HEK293 (cell line): ENCODE results near the gene DDIAS.

Experiments
- CTCF ChIP-seq: fragments of 450-650 bp; formaldehyde crosslinking; IDR thresholded peaks from 2 replicates; pipeline ENCODE4 v1.5.1; 2016; ENCODE audit warnings: missing biosample characterization, missing genetic modification characterization
- SP2 ChIP-seq: fragments of 450-650 bp; formaldehyde crosslinking; IDR thresholded peaks from 2 replicates; pipeline ENCODE4 v1.5.1; 2016; ENCODE audit warnings: missing biosample characterization, missing genetic modification characterization
- TCF7L2 ChIP-seq: IDR thresholded peaks from 2 replicates; pipeline ENCODE4 v1.6.1; 2011; ENCODE audit warnings: low read depth, mild to moderate bottlenecking, inconsistent platforms, low read length, moderate library complexity, borderline replicate concordance
- YY1 ChIP-seq: fragments of 450-650 bp; formaldehyde crosslinking; IDR thresholded peaks from 2 replicates; pipeline ENCODE4 v1.5.1; 2018; ENCODE audit warnings: missing biosample characterization, missing genetic modification characterization
- ZBTB8A ChIP-seq: fragments of 450-650 bp; formaldehyde crosslinking; IDR thresholded peaks from 2 replicates; pipeline ENCODE4 v1.5.1; 2016; ENCODE audit warnings: missing biosample characterization, missing genetic modification characterization
- ZNF274 ChIP-seq, 2 experiments: fragments of 200-500 bp in 1 of 2; fragments of 450-650 bp in 1 of 2; sonication (Bioruptor generic) in 1 of 2; formaldehyde crosslinking in 1 of 2; IDR thresholded peaks; 2 replicates each; pipeline versions ENCODE4 v1.5.1 to v1.6.1; 2014 to 2016; ENCODE audit warnings: borderline replicate concordance in 1 of 2, inconsistent platforms in 1 of 2, low read length in 1 of 2, missing biosample characterization in 1 of 2, missing genetic modification characterization in 1 of 2
- ZNF311 ChIP-seq: fragments of 450-650 bp; formaldehyde crosslinking; IDR thresholded peaks from 2 replicates; pipeline ENCODE4 v1.5.1; 2017; ENCODE audit warnings: missing biosample characterization, missing genetic modification characterization, borderline replicate concordance
- ZNF558 ChIP-seq: fragments of 450-650 bp; formaldehyde crosslinking; IDR thresholded peaks from 2 replicates; pipeline ENCODE4 v1.5.1; 2016; ENCODE audit warnings: missing biosample characterization, missing genetic modification characterization
- TF ChIP-seq, protein P1 (sequence below): fragments of 450-650 bp; formaldehyde crosslinking; optimal IDR thresholded peaks from 2 replicates; pipeline ENCODE3; 2016; ENCODE audit warnings: missing biosample characterization, mild to moderate bottlenecking, missing genetic modification characterization
- TF ChIP-seq, protein P2 (sequence below): fragments of 450-650 bp; formaldehyde crosslinking; IDR thresholded peaks from 2 replicates; pipeline ENCODE4 v1.5.1; 2016; ENCODE audit warnings: missing biosample characterization, missing genetic modification characterization
- TF ChIP-seq, protein P3 (sequence below): fragments of 450-650 bp; formaldehyde crosslinking; IDR thresholded peaks from 2 replicates; pipeline ENCODE4 v1.5.1; 2016; ENCODE audit warnings: missing biosample characterization, missing genetic modification characterization

DNA sequence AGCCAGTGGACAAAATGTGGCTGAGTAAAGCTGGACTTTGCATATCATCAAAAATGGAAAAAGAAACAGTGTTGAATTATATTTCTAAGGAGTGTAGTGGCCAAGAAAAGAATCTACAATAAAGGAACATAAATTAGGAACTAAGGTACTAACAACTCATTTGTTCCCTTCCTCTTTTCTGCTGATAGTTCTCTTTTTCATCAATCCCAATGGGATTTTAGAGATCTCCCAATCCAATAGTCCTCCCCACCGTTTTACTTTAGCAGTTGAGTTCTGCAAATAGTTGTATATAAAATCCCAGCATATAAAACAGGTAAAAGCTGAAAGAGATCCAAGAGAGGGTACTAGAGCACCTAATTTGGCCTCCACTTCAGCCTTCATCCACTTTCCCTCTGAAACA, 3.3 kb upstream of the DDIAS start:
- TF ChIP-seq ZNF558: no peak
- no peak for TF ChIP-seq TCF7L2
- TF ChIP-seq, protein P1, sequence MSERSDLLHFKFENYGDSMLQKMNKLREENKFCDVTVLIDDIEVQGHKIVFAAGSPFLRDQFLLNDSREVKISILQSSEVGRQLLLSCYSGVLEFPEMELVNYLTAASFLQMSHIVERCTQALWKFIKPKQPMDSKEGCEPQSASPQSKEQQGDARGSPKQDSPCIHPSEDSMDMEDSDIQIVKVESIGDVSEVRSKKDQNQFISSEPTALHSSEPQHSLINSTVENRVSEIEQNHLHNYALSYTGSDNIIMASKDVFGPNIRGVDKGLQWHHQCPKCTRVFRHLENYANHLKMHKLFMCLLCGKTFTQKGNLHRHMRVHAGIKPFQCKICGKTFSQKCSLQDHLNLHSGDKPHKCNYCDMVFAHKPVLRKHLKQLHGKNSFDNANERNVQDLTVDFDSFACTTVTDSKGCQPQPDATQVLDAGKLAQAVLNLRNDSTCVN (tag by site-specific recombination): no peak
- TF ChIP-seq CTCF: no peak
- TF ChIP-seq ZBTB8A (tag by site-specific recombination): no peak
- TF ChIP-seq, protein P2, sequence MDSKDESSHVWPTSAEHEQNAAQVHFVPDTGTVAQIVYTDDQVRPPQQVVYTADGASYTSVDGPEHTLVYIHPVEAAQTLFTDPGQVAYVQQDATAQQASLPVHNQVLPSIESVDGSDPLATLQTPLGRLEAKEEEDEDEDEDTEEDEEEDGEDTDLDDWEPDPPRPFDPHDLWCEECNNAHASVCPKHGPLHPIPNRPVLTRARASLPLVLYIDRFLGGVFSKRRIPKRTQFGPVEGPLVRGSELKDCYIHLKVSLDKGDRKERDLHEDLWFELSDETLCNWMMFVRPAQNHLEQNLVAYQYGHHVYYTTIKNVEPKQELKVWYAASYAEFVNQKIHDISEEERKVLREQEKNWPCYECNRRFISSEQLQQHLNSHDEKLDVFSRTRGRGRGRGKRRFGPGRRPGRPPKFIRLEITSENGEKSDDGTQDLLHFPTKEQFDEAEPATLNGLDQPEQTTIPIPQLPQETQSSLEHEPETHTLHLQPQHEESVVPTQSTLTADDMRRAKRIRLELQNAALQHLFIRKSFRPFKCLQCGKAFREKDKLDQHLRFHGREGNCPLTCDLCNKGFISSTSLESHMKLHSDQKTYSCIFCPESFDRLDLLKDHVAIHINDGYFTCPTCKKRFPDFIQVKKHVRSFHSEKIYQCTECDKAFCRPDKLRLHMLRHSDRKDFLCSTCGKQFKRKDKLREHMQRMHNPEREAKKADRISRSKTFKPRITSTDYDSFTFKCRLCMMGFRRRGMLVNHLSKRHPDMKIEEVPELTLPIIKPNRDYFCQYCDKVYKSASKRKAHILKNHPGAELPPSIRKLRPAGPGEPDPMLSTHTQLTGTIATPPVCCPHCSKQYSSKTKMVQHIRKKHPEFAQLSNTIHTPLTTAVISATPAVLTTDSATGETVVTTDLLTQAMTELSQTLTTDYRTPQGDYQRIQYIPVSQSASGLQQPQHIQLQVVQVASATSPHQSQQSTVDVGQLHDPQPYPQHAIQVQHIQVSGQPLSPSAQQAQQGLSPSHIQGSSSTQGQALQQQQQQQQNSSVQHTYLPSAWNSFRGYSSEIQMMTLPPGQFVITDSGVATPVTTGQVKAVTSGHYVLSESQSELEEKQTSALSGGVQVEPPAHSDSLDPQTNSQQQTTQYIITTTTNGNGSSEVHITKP (tag by site-specific recombination): no peak
- no peak for TF ChIP-seq YY1 (tag by site-specific recombination)
- TF ChIP-seq, protein P3, sequence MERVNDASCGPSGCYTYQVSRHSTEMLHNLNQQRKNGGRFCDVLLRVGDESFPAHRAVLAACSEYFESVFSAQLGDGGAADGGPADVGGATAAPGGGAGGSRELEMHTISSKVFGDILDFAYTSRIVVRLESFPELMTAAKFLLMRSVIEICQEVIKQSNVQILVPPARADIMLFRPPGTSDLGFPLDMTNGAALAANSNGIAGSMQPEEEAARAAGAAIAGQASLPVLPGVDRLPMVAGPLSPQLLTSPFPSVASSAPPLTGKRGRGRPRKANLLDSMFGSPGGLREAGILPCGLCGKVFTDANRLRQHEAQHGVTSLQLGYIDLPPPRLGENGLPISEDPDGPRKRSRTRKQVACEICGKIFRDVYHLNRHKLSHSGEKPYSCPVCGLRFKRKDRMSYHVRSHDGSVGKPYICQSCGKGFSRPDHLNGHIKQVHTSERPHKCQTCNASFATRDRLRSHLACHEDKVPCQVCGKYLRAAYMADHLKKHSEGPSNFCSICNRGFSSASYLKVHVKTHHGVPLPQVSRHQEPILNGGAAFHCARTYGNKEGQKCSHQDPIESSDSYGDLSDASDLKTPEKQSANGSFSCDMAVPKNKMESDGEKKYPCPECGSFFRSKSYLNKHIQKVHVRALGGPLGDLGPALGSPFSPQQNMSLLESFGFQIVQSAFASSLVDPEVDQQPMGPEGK (tag by site-specific recombination): no peak
- TF ChIP-seq ZNF311: no peak
- TF ChIP-seq ZNF274 (IDR thresholded peaks at IDR 0.05; ENCODE audit: low read length): no peak
- no peak for TF ChIP-seq ZNF274 (tag by site-specific recombination; IDR thresholded peaks at IDR 0.05; ENCODE audit: borderline replicate concordance)
- TF ChIP-seq SP2 (tag by site-specific recombination): no peak
